Mammary epithelial cell (primary cell): Measurements from ENCODE around the gene OR2V2.

Experiments
- EZH2 ChIP-seq: IDR thresholded peaks from 2 replicates; pipeline ENCODE4 v1.6.1; 2012; ENCODE audit warnings: low read length, inconsistent platforms, borderline replicate concordance
- TF ChIP-seq, protein P1 (sequence below), 2 donors: IDR thresholded peaks in 1 of 2; conservative IDR thresholded peaks in 1 of 2; 2 replicates each; pipeline ENCODE4 v1.5.1; 2011 to 2012; ENCODE audit warnings: inconsistent platforms in 2 of 2, low read length in 2 of 2, mild to moderate bottlenecking in 2 of 2, control low read depth in 1 of 2, low read depth in 1 of 2; ENCODE audit not compliant: insufficient read depth in 1 of 2; ENCODE audit errors: extremely low read depth in 1 of 2

DNA sequence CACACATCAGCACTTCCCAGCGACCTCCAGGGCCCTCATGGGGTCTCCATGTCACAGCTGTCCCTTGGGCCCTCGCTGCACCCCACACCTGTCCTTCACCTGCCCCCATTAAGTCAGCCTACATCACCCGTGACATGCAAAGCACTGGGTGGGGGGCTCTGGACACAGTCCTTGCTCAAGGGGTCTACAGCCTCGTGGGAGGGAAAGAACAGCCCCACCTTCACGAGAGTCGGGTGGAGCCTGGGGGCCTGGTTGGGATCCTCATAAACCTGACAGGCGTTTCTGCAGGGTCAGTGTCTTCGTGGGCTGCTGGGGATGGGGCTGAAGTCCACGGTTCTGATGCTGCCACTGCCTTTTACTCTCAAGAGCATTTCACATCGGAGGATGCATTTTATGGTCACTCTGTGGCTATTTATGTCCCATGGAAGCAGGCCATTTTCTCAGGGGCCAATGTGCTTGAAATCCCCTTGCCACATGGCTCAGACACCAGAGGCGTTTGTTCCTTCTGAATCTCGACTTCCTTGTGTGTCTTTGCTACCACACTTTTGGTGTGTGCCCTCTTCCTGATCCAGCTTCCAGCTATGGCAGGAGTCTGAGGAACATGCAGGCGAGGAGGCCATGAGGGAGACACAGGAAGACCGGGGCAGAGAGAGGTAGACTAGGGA, 16.4 kb upstream of the OR2V2 start, which contains the start of gene OR2V1:
- TF ChIP-seq, protein P1, sequence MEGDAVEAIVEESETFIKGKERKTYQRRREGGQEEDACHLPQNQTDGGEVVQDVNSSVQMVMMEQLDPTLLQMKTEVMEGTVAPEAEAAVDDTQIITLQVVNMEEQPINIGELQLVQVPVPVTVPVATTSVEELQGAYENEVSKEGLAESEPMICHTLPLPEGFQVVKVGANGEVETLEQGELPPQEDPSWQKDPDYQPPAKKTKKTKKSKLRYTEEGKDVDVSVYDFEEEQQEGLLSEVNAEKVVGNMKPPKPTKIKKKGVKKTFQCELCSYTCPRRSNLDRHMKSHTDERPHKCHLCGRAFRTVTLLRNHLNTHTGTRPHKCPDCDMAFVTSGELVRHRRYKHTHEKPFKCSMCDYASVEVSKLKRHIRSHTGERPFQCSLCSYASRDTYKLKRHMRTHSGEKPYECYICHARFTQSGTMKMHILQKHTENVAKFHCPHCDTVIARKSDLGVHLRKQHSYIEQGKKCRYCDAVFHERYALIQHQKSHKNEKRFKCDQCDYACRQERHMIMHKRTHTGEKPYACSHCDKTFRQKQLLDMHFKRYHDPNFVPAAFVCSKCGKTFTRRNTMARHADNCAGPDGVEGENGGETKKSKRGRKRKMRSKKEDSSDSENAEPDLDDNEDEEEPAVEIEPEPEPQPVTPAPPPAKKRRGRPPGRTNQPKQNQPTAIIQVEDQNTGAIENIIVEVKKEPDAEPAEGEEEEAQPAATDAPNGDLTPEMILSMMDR (conservative IDR thresholded peaks at IDR 0.05 in 1 of 2, IDR thresholded peaks at IDR 0.05 in 1 of 2; ENCODE audit: extremely low read depth in 1 of 2, insufficient read depth in 1 of 2, low read depth in 1 of 2, low read length in 2 of 2) = no peak
- no peak for TF ChIP-seq EZH2
